Cardiac fibroblast (primary cell): ENCODE data around the gene SH3TC1.

Source experiments
- DNase-seq, 2 donors: peaks; one replicate each; pipeline versions ENCODE4 v3.0.0 to v3.0.0-alpha.2; 2010; ENCODE audit warnings: low read depth in 2 of 2
- H3K4me3 ChIP-seq, 2 donors: replicated peaks in 1 of 2; 1 replicate in 1 of 2; 2 replicates in 1 of 2; pipeline ENCODE4 v1.5.1; 2011; ENCODE audit warnings: low read depth in 2 of 2, low read length in 2 of 2, mild to moderate bottlenecking in 2 of 2, moderate library complexity in 1 of 2
- CTCF ChIP-seq: IDR thresholded peaks from one replicate; pipeline ENCODE4 v1.5.1; 2011; ENCODE audit warnings: low read depth, mild to moderate bottlenecking, low read length, inconsistent platforms

The SH3TC1 gene

GRCh38 chr4:8239661-8240060 is 40.6 kb downstream of the SH3TC1 start:
- TF ChIP-seq CTCF = no peak
- H3K4me3 ChIP-seq = no peak overlapping the region
- no peak for DNase-seq

GRCh38 chr4:8240211-8241041 is 41.3 kb downstream of the SH3TC1 start:
- no peak for TF ChIP-seq CTCF
- no peak for DNase-seq
- no peak overlapping the region for H3K4me3 ChIP-seq

DNA sequence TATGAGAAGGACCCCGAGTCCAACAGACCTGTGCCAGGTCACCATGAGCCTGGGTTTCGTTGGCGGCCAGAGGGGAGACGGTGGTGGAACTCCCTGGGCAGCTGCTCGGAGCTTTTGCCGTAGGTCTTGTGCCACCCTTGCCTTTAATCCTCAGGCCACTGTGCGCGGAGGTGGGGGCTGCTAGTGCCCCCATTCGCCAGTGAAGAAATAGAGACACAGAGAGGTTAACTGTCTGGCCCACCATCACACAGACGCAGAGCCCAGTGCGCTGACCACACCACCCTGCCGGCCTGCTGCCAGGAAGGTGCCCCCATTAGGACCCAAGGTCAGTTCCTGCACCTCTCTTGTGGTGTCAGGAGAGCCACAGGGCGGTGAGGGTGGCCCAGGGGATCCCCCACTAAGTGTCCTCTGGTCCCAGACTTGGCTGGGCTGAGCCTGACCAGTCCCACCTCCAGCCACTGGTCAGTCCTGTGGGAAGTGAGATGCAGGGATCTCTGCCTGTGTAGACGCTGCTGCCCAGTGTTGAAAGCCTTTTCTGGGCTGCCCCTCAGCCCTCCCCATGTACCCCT is 42.2 kb downstream of the SH3TC1 start:
- H3K4me3 ChIP-seq = no peak overlapping the region
- TF ChIP-seq CTCF = no peak
- DNase-seq = no peak

GRCh38 chr4:8241895-8242696 is 43.0 kb downstream of the SH3TC1 start:
- TF ChIP-seq CTCF = peak; percentile 97
- no peak overlapping the region for H3K4me3 ChIP-seq

GRCh38 chr4:8242782-8243560 is 43.9 kb downstream of the SH3TC1 start:
- DNase-seq = no peak
- TF ChIP-seq CTCF = no peak
- no peak overlapping the region for H3K4me3 ChIP-seq

More at GRCh38 chr4:8241895-8242696, 43.0 kb downstream of the SH3TC1 start:
- peak; percentile 80 to 95 for DNase-seq

DNA sequence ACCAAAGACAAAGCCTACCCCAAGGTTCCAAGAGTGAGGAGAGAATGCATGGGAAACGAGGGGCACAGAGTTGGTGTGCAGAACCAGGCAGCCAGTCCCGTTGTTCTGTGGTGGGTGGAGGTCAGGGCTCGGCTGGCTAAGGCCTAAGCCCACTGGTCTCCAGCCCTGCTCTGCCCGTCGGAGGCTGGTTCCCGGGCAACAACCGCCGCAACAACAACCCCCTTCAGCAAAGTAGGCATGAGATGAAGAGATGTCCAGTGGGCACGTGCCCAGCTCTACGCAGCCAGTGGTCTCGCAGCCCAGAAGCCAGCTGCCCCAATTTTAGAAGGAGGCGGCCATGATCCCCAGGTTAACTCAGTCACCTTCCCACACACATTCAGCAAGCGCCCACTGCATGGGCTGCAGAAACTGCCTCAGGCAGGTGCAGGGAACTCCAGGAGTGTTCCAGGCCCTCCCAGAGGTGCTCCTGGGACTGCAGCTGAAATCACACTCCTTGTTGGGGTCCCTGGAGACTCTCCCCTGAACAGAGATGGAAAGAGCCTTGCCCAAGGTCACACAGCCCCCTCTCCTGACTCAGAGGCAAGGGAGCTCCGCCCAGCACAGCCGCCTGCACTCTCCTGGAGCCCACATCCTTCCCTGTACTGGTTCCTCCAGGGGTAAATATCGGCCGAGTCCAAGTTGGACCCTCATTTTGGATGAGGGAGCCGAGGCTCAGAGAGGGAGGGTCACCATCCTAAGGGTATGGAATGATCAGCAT is 45.1 kb downstream of the SH3TC1 start:
- no peak for TF ChIP-seq CTCF
- H3K4me3 ChIP-seq = no peak overlapping the region
- no peak for DNase-seq
